HG02973 (cell line): Measurements from ENCODE around the gene CALR.
A peak's percentile ranks its signal among the peaks of the same experiment; 100 is the strongest.
"Not testable (repeated sequence)": the region's sequence is repeated elsewhere in the genome, so short reads cannot be mapped to it uniquely, and the experiment has no call there.

Source experiments
- ATAC-seq: cut with Tn5 transposase; IDR thresholded peaks from one replicate; pipeline ENCODE4 v1.9.1; 2021; ENCODE audit warnings: moderate library complexity; ENCODE audit not compliant: unreplicated experiment

Gene CALR

DNA sequence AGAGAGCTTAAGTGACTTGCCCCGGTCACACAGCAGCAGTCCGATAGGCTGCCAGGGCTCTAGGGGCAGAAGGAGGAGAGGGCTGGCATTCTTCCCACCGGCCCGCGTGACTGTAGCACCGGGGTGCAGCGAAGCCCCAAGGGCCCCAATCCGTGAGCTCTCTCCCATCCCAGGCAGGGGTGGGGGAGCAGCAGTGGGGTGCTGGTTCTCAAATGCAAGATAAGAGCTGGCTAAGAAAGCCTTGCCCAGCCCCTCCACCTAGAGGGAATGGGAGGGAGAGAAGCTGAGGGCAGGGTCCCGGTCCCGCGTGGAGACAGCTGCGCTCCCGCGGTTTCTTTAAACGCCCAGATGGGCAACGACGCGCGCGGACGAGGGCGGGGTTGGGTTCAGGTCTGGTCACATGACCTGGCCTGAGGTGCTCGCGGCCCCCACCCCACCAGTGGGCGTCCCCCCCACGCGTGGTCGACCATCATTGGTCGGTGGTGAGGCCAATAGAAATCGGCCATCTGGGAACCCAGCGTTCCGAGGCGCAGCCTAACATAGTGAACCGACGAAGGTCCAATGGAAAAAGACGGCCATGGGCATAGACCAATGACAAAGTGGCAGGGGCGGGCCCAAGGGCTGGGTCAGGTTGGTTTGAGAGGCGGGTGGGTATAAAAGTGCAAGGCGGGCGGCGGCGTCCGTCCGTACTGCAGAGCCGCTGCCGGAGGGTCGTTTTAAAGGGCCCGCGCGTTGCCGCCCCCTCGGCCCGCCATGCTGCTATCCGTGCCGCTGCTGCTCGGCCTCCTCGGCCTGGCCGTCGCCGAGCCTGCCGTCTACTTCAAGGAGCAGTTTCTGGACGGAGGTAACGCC is at the start of gene CALR:
CALR (plus strand) TSS at position 683 of the 852 bp plus-strand sequence; CDS start at position 754, 71 bp downstream.
- peak; percentile 76 for ATAC-seq

DNA sequence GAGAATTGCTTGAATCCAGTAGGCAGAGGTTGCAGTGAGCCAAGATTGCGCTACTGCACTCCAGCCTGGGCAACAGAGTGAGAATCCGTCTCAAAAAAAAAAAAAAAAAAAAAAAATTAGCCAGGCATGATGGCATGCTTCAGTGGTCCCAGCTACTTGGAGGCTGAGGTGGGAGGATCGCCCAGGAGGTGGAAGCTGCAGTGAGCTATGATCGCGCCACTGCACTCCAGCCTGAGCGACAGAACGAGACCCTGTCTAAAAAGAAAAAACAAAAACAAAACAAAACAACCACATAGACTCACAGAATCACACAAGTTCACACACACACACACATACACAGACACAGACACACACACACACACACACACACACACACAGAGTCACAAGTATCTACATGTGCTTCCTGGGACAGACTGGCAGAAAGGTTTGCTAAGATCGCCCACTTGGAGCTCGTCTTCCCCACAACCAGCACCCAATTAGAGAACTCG is 48.1 kb upstream of the CALR start:
- not testable (repeated sequence) for ATAC-seq

DNA sequence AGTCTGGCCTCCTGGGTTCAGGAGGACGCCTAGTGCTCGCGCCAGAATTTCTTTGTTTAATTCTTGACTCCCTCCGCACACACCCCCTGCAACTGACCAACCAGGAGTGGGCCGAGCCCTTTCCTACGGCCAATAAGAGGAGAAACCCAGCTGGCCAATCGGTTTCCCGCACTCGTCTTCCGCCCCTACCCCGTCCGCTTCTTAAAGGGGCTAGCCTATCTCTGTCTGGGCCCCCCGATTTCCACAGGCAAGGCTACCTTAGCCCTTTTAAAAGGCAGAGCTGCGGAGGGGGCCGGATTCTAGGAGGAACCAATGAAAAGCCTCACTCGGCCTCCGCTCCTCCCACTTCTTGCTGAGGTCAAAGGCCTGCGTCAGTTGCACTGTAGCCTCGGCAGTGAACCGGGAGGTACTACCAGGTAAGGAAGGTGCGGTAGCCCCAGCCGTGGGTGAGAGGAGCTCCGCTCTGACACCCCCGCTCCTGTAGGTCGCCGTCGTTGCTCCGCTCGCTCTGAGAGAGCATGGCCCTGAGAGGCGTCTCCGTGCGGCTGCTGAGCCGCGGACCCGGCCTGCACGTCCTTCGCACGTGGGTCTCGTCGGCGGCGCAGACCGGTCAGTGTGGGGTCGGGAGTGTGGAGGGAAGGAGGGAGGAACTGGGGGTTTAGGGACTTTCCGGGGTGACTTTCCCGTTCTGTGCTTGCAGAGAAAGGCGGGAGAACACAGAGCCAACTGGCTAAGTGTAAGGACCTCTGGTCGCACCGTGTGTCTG is 47.4 kb upstream of the CALR start, which contains the start of gene GCDH:
GCDH (plus strand) TSS at position 374 of the 766 bp plus-strand sequence; CDS start at position 519, 145 bp downstream.
- ATAC-seq, result peak; percentile 78

DNA sequence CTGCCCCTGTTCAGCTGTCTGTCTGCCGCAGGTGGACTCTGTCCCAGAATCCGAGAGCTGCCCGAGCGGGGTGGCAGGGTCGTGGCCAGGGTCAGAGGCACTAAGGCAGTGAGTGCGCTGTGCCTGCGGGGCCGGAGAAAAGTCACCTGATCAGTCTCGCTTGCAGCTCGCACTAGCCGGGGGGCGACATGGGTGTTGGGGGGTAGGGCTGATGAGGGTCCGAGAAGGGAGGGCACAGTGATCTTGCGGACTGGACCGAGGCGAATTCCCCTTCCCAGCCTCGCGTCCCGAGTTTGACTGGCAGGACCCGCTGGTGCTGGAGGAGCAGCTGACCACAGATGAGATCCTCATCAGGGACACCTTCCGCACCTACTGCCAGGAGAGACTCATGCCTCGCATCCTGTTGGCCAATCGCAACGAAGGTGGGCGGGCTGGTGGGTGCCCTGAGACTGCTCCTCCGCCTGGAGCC is 46.8 kb upstream of the CALR start:
- no peak for ATAC-seq

DNA sequence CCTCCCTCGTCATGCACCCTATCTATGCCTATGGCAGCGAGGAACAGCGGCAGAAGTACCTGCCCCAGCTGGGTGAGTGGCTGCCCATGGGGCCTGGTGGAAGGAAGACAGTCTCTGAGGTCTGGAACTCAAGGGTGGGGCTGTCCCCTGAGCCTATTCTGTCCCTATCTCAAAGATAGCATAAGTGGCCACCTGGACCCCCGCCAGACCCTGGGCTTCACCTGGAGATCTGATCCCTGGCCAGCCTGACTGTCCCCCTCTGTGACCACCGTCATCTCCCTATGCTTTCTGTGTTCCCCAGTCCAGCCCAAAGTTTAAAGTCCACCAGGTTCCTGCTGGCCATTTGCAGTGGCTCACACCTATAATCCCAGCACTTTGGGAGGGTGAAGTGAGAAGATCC is 44.8 kb upstream of the CALR start:
- ATAC-seq, result no peak

DNA sequence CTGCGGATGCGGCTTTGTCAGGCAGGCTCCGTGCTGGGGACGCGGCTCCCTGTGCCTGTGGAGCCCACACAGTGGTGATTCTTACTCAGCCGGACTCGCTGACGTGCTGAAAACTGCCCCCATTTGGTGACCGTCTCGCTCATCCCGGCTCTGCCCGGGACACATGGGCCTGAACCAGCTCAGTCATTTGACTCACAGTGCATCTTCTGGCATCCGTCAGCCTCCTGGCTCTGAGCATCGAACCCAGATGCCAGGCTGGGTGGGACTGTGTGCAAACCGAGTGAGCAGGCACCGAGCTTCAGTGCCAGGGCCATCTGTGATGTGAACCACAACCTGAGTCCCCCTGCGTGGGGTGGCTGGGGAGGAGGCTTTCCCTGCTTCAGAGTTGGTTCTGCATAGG is 41.9 kb upstream of the CALR start:
- ATAC-seq, result no peak

DNA sequence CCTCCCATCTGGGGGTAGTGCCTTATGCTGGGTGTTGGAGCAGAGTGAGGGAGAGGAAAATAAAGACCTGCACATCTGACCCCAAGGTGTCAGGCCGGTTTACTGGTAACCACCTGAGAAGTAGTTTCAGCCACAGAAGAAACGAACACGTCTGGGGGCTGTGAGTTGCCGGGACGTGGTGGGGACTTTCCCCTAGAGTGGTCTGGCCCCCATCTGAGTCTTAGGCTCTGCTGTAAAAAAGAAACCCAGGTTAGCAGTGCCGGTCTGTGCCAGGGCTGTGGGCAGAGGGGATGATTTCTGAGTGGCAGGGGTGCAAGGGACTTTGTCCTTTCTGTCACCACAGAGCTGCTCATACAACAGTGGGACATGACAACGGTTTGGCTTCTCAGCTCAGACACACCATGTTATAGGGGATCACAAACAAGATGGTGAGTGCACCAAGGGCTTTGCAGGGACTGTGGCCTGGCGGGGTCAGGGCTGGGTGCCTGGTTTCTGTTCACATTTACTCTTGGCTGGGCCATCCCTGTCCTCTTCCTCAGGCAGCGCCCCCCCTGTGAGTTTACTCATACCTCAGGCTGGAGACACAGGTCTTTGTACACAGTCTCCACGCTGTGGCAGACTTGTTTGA is 38.4 kb upstream of the CALR start:
- ATAC-seq, result peak; percentile 68

DNA sequence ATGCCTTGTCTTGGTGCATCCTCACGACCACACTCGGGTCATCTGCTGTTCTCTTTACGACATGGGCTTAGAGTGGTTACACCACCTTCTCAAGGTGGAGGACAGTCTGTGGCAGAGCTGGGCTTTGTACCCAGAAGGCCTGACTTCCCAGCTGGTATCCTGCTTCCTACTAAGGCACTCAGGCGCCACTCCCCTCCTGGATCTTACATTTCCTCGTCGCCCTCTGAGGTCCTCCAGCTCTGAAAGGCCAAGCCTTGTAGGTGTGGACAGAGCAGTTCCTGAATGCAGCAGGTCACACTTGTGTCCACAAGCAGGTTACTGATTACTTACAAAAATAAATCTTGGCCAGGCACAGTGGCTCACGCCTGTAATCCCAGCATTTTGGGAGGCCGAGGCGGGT is 31.2 kb upstream of the CALR start:
- ATAC-seq, result no peak

DNA sequence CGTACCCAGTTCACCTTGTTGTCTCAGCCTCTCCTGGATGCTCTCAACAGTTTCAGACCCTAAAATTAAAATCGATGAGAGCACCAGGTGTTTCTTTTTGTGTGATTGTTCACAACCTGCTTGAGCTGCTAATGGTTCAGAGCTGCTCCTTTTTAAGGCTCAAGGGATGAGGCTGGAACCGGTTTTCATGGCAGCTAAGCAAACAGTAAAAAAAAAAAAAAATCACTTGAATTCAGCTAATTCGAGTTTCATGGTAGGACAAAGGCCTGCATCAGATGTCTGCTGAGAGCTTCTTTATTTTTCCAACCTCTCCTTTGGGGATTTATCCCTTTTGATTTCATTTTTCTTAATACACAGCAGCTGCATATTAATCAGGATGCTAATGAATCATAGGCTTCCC is 25.8 kb upstream of the CALR start:
- no peak for ATAC-seq

DNA sequence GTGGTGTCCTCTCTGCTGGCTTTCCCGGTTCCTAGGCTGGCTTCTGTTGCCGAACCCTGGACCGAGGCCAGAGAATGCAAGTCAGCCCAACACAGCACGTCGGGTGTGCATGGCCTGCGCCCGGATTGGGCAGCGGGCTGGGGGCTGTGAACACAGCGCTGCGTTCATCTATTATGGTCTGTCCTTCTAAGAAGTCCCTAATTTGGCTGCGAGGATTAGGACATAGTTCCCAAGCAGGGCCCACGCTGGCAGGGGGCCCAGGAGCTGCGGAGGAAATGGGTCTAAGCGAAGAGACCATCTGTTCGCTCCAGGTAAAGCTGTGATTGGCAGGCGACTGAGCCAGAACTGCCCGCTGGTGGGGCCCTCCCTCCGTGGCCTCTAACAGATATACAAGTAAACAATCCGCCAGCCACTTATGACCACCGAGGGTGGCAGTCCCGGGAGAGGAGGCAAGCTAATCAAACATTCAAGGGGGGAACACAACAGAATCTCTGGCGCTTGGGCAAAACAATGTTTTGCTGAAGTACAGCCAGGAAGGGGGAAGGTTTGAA is 25.3 kb upstream of the CALR start:
- no peak for ATAC-seq

DNA sequence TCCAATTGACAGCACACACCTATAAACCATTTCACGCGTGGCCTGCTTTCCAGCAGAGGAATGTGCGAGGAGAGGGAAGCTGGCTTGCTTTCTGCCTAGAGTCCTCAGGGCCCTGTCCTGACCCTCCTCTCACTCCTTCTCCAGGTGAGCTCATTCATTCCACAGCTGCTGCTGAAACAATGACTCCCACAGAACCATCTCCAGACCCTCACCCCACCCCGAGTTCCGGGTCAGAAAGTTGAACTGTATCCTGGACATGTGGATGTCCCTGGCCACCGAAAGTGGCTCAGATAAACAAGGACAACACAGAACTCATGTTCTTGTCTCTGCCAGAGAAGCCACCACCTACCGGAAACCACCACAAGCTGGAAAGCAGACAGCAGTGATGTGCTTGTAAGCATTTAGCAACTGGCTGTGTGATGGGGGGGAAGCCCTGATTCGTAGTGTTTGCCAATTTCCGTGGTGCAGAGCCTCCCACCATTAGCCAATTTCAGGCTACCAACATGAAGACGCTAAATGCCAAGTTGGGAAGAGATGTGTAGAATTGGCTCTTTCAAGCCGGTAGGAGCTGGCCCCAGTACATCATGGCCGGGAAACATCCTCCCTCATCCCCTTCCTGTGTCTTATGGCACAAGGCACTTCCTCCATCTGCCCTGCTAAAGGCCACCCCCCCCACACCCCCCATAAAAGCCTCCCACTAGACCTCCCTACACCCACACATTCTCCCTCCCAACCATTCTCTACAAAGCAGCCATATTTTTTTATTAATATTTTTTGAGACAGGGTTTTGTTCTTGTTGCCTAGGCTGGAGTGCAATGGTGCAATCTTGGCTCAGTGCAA is 24.3 kb upstream of the CALR start:
- ATAC-seq, result no peak

DNA sequence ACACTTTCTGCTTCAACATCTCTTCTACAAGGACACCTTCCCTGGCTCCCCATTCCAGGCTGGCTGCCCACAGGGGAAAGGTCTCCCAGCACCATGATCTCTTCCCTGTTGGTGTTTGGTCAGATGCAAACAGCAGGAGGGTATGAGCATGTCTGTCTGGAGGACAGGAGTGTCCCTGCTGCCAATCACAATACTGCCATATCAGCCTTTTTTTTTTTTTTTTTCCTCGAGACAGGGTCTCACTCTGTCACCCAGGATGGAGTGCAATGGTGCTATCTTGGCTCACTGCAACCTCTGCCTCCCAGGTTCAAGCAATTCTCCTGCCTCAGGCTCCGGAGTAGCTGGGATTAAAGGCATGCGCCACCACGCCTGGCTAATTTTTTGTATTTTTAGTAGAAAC is 22.5 kb upstream of the CALR start:
- ATAC-seq, result not testable (repeated sequence)

DNA sequence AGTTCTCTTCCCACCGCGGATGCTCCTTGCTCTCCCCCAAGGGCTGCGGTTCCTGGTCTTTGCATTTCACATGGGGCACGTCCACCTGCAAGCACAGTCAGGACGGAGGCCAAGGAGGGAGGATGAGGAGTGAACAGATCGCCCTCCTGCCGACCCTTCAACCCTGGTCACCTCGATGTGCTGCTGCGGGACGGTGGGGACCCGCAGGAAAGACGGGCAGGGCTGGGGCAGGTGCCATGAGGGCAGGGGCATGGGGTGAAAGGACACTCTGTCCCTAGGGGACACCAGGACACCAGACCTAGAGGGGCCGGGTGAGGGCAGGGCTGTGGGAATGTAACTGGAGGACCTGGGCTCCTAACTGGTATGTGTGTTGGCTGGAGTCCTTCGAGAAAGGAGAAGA is 20.2 kb upstream of the CALR start:
- ATAC-seq, result no peak

DNA sequence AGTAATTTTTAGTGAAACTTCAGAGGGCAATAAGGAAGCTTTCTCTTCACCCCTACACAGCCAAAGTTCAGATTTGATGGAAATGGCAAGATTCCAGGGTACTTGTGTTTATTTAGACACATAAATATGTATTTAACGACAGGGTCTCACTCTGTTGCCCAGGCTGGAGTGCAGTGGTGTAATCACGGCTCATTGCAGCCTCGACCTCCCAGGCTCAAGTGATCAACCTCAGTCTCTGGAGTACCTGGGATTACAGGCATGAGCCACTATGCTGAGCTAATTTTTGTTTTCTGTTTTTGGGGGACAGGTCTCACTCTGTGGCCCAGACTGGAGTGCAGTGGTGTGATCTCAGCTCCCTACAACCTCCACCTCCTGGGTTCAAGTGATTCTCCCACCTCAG is 17.4 kb upstream of the CALR start:
- ATAC-seq, result no peak

DNA sequence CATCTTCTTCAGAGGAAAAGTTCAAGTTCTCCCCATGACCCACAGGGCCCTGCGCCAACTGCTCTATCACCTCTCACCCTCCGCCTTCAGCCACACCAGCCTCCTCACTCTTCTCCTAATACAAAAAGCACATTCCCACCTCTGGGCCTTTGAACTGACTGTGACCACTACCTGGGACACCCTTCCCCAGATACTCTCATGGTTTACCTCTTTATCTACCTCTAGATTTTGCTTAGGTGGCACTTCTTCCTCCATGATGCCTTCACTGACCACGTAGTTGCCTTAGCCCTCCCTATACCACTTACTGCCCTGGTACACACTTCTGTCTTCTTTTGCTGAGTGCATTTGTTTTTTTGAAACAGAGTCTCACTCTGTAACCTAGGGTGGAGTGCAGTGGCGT is 15.4 kb upstream of the CALR start:
- no peak for ATAC-seq

DNA sequence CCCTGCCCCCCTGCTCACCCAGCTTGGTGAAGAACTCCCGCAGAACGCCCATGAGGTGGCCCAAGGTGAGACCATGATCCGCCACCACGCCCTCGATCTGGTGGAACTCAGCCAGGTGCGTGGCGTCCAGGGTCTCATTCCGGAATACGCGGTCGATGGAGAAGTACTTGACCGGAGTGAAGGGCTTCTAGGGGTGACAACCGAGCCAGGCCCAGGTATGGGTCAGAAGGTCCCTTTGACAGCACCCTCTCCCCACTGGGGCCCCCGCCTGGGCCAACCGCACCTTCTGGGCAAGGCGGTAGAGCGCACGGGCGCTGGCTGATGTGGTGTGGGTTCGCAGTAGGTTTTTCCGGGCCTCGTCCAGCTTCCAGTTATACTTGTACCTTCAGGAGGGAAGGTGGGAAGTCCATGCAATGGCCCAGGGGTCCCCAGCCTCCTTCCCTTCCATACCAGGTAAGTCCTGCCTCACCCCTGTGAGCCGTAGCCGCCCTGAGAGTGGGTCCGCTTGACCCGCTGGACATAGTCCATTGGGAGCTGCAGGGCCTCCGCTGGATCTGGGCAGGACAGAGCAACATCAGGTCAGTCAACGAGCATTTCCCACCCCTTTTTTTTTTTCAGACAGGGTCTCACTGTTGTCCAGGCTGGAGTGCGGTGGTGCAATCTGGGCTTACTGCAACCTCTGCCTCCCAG is 13.6 kb upstream of the CALR start:
- ATAC-seq, result no peak

DNA sequence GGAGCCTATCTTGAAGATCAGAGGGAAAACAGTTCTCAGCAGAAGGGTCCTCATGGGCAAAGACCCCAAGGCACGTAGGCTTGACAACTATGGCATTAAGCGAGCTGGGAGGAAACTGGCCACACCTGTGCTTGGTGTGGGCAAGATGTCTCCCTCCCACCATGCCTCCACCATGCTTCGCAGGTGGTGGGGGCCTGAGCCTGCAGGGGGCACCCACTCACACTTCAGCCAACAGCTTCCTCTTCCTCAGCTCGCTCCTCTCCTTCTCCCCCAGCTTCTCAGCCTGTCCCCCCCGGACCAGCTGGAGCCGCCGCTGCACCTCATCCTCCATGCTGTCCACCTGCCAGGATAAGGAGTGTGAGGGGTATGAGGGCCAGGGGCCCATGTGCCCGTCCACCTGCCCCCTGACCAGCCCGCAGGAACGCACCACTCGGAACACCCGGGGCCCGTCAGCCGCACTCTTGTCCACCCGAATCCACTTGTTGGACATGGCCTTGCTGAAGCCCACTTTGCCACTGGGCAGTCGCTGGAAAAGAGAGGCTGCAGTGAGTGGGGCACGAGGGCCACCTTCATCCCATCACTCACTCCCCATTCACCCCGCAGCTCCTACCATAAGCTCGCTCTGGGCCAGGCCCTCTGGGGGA is 8.3 kb upstream of the CALR start:
- no peak for ATAC-seq

DNA sequence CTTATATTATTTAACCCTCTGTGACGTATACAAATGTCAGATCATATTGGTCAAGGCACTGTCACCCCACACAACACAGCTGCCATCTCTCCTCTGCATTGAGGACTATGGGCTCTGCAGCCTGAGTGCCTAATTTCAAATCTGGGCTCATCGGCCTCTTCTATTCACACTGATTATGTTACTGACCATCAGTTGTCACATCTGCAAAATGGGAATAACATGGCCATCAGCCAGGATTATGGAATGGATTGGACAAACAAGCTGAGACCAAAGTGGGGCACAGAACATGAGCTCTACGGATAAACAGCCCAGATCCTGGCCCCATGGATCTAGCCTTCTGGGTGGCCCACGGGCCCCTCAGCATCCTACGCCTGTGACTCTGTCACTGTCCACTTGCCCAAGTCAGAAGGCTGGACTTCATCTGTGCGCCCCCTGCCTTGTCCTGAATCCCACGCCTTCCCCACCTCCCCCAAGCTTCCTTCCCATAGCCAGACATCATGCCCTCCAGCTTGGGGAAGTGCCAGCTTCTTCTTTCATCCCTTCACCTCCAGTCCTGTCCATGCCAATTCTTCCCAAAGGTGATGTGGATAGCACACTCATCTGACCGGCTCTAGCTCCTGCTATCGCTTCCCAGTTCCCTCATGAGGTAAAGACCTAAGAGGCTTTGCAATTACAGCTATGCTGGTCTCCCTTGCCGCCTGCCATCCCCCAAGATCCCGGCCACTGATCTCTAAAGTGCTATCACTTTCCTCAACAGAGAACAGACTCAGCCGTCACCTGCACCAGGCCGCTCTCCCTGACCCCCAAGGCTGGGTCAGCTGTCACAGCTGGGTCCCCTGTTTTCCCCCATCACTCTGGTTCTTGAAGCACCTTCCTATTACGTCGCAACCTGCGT is 5.8 kb upstream of the CALR start:
- ATAC-seq, result no peak
